Upper lobe of right lung (tissue), 1 donor: Measurements from ENCODE around the gene PKD1L1. TPM values are rescaled to one million over a fixed set of nuclear protein-coding genes. Genes with fewer than 3 reads are reported as not detected.

Experiments used
- ATAC-seq: fragments of 200-7000 bp; cut with Tn5 transposase; one replicate; pipeline ENCODE4 v1.9.1; 2020; ENCODE audit warnings: mild to moderate bottlenecking, moderate library complexity
- DNase-seq: peaks from one replicate; pipeline ENCODE4 v3.0.0-alpha.2; 2020
- H3K27ac ChIP-seq: fragments of 200-600 bp; one replicate; pipeline ENCODE4 v1.8.0; 2022
- H3K27me3 ChIP-seq: fragments of 200-600 bp; one replicate; pipeline ENCODE4 v1.8.0; 2022; ENCODE audit warnings: mild to moderate bottlenecking
- H3K36me3 ChIP-seq: fragments of 200-600 bp; one replicate; pipeline ENCODE4 v1.8.0; 2022
- H3K4me1 ChIP-seq: fragments of 200-600 bp; one replicate; pipeline ENCODE4 v1.8.0; 2022
- H3K4me3 ChIP-seq: fragments of 200-600 bp; one replicate; pipeline ENCODE4 v1.8.0; 2022; ENCODE audit warnings: mild to moderate bottlenecking
- H3K9me3 ChIP-seq: fragments of 200-600 bp; one replicate; pipeline ENCODE4 v1.8.0; 2022
- intact Hi-C: fragments of 100-400 bp; cut with DNase I; formaldehyde crosslinking; loops from one replicate; pipeline ENCODE4 v1.11.0; 2022
- total RNA-seq: library from RNA; stranded (reverse); fragmentation: NEBNext Ultra II Directional; extraction: Animal tissue kit (Norgen Biotek cat#: 25700); gene quantifications from one replicate; pipeline ENCODE4 v1.2.1, GENCODE V29; 2021
- TF ChIP-seq, protein P1 (sequence below): fragments of 200-600 bp; IDR thresholded peaks from one replicate; pipeline ENCODE4 v1.8.0; 2022; ENCODE audit warnings: antibody characterized with exemption
- donor health status: DM: no; HTN: yes; CAD: no; lungs with severe emphysema.

Gene PKD1L1
- total RNA-seq, 1 donor from 2014 or later = 1.0 TPM

DNA sequence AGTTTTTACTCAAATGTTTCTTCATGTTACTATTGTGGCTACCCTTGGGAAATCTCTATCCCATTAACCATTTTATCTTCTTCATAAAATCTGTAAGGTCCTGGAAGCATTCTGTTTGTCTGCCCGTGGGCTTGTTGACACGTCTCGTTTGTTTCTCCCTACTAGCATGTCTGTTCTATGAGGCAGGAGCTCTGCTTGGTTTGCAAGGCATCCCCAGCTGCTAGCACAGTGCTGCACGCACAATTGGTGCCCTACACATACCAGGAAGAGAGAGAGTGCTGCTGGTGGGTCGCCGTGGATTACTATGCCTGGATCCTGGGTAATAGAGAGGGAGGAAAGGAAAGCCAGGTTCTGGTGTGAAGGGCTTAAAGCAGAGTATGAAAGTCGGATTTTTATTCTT is 200.2 kb downstream of the PKD1L1 start:
- no peaks in the 10 kb centered on the region for H3K36me3 ChIP-seq
- no peak overlapping the region for H3K27ac ChIP-seq
- TF ChIP-seq, protein P1, sequence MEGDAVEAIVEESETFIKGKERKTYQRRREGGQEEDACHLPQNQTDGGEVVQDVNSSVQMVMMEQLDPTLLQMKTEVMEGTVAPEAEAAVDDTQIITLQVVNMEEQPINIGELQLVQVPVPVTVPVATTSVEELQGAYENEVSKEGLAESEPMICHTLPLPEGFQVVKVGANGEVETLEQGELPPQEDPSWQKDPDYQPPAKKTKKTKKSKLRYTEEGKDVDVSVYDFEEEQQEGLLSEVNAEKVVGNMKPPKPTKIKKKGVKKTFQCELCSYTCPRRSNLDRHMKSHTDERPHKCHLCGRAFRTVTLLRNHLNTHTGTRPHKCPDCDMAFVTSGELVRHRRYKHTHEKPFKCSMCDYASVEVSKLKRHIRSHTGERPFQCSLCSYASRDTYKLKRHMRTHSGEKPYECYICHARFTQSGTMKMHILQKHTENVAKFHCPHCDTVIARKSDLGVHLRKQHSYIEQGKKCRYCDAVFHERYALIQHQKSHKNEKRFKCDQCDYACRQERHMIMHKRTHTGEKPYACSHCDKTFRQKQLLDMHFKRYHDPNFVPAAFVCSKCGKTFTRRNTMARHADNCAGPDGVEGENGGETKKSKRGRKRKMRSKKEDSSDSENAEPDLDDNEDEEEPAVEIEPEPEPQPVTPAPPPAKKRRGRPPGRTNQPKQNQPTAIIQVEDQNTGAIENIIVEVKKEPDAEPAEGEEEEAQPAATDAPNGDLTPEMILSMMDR = no peak
- H3K9me3 ChIP-seq = no peaks in the 10 kb centered on the region
- DNase-seq (no peak), ATAC-seq (no peak)
- no peaks in the 10 kb centered on the region for H3K4me1 ChIP-seq
- intact Hi-C loops = no loop called here
- no peak overlapping the region for H3K4me3 ChIP-seq
- H3K27me3 ChIP-seq = no peaks in the 10 kb centered on the region

DNA sequence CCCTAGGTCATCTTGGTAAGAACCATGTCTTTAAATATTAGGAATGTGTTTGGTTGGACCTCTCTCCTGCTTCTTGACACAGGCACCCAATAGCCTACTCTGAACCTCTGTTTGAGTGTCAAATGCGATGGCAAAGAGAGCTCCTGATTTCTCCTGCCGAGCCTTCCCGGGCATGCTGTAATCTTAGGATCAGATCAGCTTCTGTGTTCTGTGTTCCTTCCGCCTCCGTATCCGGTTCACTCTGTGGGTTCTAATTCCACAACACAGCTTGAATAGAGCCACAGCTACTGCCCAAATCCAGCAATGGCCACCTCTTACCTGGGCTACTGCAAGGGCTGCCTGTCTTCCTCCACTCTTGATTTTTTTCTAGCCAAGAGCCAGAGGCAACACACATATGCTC is 201.1 kb downstream of the PKD1L1 start:
- Histone ChIP-seq H3K9me3 (no peaks in the 10 kb centered on the region), H3K27me3 (no peaks in the 10 kb centered on the region), H3K4me3 (no peak overlapping the region), H3K36me3 (no peaks in the 10 kb centered on the region), H3K4me1 (no peaks in the 10 kb centered on the region), H3K27ac (no peak overlapping the region)
- intact Hi-C loops = no loop called here
- DNase-seq (no peak), ATAC-seq (no peak)
- TF ChIP-seq, protein P1 = no peak

DNA sequence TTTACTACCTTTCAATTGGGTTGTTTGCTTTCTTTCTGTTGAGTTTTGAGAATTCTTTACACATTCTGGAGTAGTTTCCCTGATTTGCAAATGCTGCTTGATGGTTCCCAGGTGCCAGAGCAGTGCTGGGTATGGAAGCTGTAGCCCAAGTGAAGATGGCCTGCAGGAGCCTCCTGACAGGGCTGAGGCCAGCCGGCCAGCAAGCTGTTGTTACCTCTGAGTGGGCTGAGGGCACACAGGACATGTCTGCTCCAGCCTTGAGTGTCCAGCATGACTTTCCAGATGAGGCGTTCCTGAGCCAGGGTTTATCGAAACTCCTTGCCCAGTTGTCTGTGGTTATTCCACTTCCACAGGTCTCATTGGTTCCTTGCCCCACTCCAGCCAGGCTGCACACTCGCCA is 201.8 kb downstream of the PKD1L1 start:
- Histone ChIP-seq H3K36me3 (no peaks in the 10 kb centered on the region), H3K4me1 (no peaks in the 10 kb centered on the region), H3K27me3 (no peaks in the 10 kb centered on the region), H3K9me3 (no peaks in the 10 kb centered on the region), H3K27ac (no peak overlapping the region), H3K4me3 (no peak overlapping the region)
- intact Hi-C loops = no loop called here
- no peak for DNase-seq
- ATAC-seq = no peak
- TF ChIP-seq, protein P1 = no peak

DNA sequence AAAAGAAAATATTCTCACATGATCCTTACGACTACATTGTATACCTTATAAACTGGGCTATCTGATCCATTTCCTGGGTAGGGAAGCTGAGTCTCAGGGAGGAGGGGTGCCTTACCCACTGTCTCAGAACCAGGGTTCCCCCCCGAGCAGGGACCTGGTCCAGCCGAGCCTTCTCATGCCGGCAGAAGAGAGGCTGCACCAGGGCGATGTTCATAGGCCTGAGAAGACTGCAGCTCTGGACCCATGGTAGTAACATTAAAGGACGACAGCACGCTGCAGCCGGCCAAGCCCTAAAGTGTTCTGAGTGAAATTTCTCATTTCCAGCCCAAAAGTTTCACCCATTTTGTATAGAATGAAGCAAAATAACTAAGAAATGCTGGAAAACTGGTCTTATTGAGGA is 203.4 kb downstream of the PKD1L1 start:
- H3K27me3 ChIP-seq = no peaks in the 10 kb centered on the region
- no peak for DNase-seq
- no peak for ATAC-seq
- TF ChIP-seq, protein P1 = no peak
- H3K27ac ChIP-seq = no peak overlapping the region
- H3K36me3 ChIP-seq = no peaks in the 10 kb centered on the region
- no peak overlapping the region for H3K4me3 ChIP-seq
- H3K9me3 ChIP-seq = no peaks in the 10 kb centered on the region
- intact Hi-C loops = no loop called here
- H3K4me1 ChIP-seq = no peaks in the 10 kb centered on the region

DNA sequence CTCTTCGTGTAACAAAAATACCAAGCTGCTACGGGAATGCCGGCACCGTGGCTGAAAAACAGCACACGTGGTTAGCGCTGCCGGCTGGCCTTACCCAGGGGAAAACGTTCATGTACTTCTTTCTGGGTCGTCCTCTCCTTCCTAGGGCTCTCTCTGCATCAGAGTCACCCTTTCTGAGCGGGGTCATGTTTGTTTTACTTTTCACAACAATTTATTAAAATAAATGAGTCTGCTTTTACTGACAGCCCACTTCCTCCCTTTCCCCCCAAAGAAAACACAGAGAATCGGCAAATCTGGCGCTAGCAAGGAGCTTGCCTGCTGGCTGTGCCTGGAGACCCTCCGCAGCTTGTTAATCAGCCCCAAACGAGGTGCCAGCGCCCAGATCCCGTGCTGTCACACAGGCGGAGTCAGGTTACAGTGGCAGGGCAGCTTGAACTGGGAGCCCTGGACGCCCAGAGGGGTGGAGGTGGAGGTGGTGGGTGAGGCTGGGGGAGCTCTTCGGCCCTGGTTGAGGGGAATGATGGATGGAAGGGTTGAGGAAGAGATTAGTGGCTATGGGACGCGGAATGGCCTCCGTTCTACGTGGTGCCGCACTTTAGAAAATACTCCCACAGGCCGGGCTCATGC is 204.2 kb downstream of the PKD1L1 start:
- Histone ChIP-seq H3K27me3 (no peaks in the 10 kb centered on the region), H3K4me1 (no peaks in the 10 kb centered on the region), H3K9me3 (no peaks in the 10 kb centered on the region), H3K4me3 (no peak overlapping the region), H3K27ac (no peak overlapping the region), H3K36me3 (no peaks in the 10 kb centered on the region)
- no peak for ATAC-seq
- no peak for DNase-seq
- TF ChIP-seq, protein P1 = no peak
- intact Hi-C loops = no loop called here

DNA sequence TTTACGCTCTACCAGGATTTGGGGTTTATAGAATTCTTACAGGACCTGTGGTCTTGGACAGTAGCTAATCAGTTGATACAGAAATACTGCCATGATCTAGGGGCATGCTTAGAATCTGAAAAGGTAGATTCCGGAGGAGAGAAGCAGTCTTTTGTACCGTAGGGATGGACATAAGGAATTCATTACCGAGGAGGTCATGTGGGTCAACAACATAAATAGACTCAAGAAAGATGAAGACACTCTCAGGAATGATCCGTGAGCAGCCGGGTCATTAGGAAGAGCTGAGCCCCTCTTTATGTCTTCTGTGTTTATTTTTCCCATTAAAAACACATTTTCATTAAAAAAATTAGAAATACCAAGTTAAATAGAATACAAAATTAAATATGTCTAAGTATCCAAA is 206.3 kb downstream of the PKD1L1 start:
- Histone ChIP-seq H3K27me3 (no peaks in the 10 kb centered on the region), H3K4me3 (no peak overlapping the region), H3K4me1 (no peaks in the 10 kb centered on the region), H3K36me3 (no peaks in the 10 kb centered on the region), H3K27ac (no peak overlapping the region), H3K9me3 (no peaks in the 10 kb centered on the region)
- intact Hi-C loops = no loop called here
- TF ChIP-seq, protein P1 = no peak
- DNase-seq = no peak
- no peak for ATAC-seq
